ENCODE measurements around the gene UGGT1.
"Not testable (repeated sequence)": the region's sequence is repeated elsewhere in the genome, so short reads cannot be mapped to it uniquely, and the experiment has no call there.

UGGT1 gene

DNA sequence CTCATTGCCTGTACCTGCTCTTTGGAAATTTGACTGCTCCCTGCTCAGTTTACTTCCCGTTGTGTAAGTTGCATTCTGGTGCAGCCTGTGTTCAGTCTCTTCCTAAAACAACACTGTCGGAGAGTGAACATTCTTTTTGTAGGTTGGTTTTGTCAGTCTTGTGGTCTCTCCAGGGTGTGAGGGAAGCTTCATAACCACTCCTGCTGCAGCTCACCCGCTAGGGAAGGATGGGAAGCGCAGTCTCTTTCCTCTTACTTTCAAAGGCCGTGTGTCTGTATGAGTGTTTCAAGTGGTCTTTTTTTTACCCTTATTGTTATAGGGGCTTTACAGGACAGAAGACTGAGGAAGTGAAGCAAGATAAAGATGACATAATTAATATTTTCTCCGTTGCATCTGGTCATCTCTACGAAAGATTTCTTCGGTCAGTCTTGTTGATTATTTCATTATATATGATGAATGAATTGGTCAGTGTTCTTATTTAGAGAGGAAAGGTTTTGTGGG is 87.2 kb downstream of the UGGT1 start:
- DNase-seq, result no peak

GRCh38 chr2:128178650-128179460 is 87.9 kb downstream of the UGGT1 start:
- no peak for DNase-seq

GRCh38 chr2:128179461-128179755 is 88.4 kb downstream of the UGGT1 start:
- DNase-seq, result no peak

DNA sequence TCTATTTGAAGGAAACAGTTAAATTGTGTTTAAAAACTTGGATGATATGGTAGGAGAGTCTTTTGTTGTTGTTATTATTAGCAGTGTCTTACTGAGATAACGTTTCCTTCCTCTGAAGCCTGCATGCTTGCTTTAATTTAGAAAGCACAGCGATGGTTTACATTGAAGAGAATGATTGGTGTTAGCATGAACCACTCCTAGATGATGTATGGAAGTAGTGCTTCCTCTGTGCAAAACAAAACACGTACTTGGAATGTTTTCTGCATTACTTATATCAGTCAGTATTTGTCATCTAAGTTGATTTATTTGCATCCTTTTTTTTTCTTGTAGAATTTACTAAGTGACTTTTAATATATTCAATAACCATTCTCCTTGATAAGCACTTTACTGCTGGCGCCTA is 89.0 kb downstream of the UGGT1 start:
- DNase-seq, result no peak

DNA sequence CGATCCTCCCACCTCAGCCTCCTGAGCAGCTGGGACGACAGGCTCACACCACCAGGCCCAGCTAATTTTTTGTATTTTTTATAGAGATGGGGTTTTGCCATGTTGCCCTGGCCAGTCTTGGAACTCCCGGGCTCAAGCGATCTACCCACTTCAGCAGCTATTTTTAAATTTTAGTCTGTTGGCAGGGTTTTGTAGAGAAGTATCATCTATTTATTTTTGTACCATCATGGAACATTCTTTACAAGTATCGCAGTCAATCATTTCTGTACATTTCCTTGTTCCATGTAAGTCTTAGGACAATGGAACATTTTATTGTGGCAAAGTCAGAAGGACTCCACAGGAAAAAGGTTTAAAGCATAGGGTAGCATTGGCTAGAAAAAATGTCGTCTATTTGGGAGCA is 94.6 kb downstream of the UGGT1 start:
- no peak for DNase-seq

GRCh38 chr2:128187032-128187654 is 96.1 kb downstream of the UGGT1 start:
- DNase-seq, result no peak

GRCh38 chr2:128195435-128195984 is 104.5 kb downstream of the UGGT1 start:
- DNase-seq, result no peak

DNA sequence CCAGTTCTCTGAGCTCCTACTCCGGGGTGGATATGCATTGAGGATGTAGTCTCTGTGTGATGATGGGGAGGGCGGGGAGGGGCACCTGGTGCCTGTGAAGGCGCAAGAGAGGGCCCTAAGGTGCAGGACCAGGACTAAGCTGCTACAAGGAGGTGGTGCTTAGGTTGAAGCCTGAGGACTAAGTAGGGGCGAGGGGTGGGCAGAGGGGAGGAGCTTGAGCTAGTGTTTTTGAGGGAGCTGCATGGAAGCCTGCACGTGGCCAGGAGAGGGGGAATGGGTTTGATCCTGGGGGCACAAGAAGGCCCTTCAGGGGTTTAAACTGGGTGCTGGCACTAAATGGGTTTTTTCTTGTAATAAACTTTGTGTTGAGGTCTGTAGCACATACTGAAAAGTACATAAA is 105.0 kb downstream of the UGGT1 start:
- DNase-seq, result no peak

DNA sequence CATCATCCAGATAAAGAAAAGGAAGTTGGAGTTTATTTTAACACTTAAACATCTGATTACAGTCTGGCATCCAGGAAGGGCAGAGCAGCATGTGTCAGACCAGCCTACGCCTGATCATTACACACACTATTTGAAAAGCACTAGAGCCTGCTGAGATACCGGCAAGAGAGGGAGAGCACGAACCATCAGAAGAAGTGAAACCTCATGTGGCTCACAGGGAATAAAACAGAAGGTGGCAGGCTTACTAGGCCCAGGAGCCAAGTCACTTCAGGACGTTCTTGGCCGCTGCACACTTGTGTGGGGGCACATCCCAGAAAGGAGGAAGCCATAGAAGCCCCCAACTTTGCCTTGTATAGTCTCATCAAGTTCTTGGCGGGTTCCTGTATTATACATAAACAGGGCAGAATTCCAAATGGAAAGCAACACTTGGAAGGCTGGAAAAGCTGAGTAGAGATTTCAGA is 105.5 kb downstream of the UGGT1 start:
- no peak for DNase-seq

DNA sequence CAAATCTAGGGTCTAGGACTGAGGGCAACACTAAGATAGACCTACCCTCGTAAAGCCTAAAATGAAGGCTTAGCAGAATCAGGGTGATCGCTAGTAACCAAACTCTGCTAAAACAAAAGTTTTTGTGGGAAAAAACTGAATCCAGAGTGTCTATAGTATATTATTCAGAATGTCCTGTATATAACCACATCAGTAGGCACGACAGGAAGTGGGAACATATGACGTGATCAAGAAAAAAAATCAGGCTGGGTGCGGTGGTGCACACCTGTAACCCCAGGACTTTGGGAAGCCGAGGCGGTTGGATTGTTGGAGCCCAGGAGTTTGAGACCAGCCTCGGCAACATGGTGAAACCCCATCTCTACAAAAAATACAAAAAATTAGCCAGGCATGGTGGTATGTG is 106.1 kb downstream of the UGGT1 start:
- DNase-seq, result no peak

GRCh38 chr2:128198656-128199055 is 107.7 kb downstream of the UGGT1 start:
- no peak for DNase-seq

DNA sequence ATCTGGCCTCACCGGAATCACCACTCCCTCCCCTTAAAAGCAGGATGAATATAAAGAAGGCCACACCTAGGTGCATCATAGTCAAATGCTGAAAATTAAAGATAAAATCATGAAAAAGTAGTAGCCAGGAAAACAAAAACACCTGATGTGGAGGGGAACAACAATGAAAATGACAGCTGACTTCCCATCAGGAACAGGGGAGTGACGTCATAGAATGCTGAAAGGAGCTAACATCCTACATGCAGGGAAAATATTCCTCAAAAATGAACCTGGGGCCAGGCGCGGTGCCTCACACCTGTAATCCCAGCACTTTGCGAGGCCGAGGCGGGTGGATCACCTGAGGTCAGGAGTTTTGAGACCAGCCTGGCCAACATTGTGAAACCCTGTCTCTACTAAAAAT is 108.1 kb downstream of the UGGT1 start:
- DNase-seq, result no peak

DNA sequence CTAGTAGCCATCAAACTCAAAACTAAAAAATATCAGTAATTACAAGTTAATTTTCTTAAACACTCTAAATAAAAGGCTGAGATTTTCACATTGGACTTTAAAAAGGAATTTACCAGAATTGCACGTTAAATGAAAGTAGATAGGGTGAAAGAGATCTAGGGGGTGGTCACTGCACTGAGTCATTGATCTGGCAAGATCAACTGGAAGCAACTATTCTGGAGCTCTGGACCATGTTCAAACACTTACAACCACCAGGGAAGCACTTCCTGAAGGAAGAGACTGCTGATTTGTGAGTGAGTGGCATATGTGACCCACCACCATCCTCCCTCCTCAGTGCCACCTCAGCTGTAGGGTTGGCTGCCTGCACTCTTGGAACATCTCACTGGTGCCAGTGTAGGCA is 111.8 kb downstream of the UGGT1 start:
- DNase-seq, result no peak

DNA sequence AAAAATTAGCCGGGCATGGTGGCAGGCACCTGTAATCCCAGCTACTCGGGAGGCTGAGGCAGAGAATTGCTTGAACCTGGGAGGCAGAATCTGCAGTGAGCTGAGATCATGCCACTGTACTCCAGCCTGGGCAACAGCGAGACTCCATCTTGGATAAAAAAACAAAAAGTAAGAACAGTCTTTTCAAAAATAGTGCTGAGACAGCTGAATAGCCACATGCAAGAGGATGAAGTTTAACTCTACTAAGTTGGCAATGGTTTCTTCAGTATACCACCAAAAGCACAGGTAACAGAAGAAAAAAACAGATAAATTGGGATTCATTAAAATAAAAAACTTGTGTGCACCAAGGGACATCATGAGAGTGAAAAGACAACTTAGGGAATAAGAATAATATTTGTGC is 115.2 kb downstream of the UGGT1 start:
- DNase-seq, result no peak

GRCh38 chr2:128208023-128208422 is 117.0 kb downstream of the UGGT1 start:
- no peak for DNase-seq

DNA sequence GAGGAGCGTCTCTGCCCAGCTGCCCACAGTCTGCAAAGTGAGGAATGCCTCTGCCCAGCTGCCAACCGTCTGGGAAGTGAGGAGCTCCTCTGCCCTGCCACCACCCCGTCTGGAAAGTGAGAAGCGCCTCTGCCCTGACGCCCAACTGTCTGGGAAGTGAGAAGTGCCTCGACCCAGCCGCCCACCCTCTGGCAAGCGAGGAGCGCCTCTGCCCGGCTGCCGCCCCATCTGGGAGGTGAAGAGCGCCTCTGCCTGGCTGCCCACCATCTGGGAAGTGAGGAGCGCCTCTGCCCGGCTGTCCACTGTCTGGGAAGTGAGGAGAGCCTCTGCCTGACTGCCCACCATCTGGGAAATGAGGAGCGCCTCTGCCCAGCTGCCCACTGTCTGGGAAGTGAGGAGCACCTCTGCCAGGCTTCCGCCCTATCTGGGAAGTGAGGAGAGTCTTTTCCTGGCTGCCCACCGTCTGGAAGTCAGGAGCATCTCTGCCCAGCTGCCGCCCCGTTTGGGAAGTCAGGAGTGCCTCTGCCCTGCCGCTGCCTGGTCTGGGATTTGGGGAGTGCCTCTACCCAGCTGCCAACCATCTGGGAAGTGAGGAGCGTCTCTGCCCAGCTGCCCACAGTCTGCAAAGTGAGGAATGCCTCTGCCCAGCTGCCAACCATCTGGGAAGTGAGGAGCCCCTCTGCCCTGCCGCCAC is 117.8 kb downstream of the UGGT1 start:
- not testable (repeated sequence) for DNase-seq

- no peak for DNase-seq
Measured at GRCh38 chr2:128214251-128214650, 123.3 kb downstream of the UGGT1 start.

- DNase-seq, result no peak
Measured at GRCh38 chr2:128214866-128215460, 124.0 kb downstream of the UGGT1 start.

DNA sequence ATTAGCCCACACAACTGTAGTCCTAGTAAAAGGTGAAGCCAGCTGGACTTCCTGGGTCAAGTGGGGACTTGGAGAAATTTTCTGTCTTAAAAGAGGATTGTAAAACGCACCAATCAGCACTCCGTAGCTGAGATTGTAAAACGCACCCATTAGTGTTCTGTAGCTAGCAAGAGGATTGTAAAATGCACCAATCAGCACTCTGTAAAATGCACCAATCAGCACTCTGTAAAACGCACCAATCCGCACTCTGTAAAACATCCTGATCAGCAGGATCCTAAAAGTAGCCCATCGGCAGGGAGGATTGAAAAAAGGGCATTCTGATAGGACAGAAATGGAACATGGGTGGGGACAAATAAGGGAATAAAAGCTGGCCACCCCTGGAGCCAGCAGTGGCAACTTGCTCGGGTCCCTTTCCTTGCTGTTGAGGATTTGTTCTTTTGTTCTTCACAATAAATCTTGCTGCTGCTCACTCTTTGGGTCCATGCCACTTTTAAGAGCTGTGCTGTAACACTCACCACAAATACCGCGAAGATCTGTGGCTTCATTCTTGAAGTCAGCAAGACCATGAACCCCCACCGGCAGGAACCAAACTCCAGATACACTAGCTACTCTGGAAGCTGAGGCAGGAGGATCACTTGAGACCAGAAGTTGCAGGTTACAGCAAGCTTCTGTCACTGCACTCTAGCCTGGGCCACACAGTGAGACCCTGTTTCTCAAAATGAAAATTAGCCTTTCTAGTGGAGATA is 125.1 kb downstream of the UGGT1 start:
- DNase-seq, result no peak

DNA sequence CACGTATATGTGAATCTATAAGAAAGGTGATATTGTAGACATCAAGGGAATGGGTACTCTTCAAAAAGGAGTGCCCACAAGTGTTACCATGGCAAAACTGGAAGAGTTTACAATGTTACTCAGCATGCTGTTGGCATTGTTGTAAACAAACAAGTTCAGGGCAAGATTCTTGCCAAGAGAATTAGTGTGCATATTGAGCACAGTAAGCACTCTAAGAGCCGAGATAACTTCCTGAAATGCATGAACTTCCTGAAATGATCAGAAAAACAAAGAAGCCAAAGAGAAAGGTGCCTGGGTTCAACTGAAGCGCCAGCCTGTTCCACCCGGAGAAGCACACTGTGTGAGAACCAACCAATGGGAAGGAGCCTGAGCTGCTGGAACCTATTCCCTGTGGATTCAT is 126.7 kb downstream of the UGGT1 start:
- no peak for DNase-seq

DNA sequence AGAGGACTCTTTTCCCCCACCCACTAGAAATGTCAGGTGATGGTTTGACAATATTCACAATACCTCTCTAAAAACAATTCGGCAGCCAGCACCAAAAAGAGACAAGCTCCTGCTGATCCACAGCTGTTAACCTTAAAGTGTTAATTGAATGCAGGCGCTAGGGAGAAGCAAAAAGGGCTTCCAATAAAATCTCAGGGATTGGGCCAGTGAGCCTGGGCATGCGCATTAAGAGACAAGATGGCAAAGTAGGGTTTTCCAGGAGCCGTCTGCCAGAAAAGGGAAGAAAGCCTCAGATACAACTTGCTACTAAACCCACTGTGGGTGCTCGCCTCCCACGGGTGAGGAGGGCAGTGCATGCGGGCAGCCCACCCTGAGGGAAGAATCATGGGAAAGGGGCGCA is 128.9 kb downstream of the UGGT1 start:
- no peak for DNase-seq

GRCh38 chr2:128227862-128228261 is 136.9 kb downstream of the UGGT1 start:
- no peak for DNase-seq

- DNase-seq, result peak; percentile 35
Measured at GRCh38 chr2:128228894-128229293, 137.9 kb downstream of the UGGT1 start.
